CD4-positive, alpha-beta T cell (primary cell): ENCODE data around the gene STAM2. TPM values are rescaled to one million over a fixed set of nuclear protein-coding genes. Genes with fewer than 3 reads are reported as not detected.
"Not testable (repeated sequence)": the region's sequence is repeated elsewhere in the genome, so short reads cannot be mapped to it uniquely, and the experiment has no call there.

Experiments
- ATAC-seq: fragments of 200-7000 bp; cut with Tn5 transposase; one replicate; pipeline ENCODE4 v1.10.0; 2022; ENCODE audit warnings: mild to moderate bottlenecking; ENCODE audit not compliant: poor library complexity
- CTCF ChIA-PET: fragments of 350-600 bp; sonication (Branson Sonifier 250); formaldehyde crosslinking; loops from one replicate; lab custom pipeline; 2021; ENCODE audit warnings: antibody characterized with exemption, inconsistent platforms; lab: Charles Lee
- POLR2A ChIA-PET: fragments of 350-600 bp; sonication (Branson Sonifier 250); formaldehyde crosslinking; loops from one replicate; lab custom pipeline; 2021; ENCODE audit warnings: antibody characterized with exemption, inconsistent platforms; lab: Charles Lee
- DNase-seq, 14 experiments: peaks; one replicate each; pipeline ENCODE4 v3.0.0-alpha.2; 2013 to 2020; ENCODE audit warnings: mixed read lengths in 2 of 14
- H3K27ac ChIP-seq, 2 donors: one replicate each; pipeline versions ENCODE4 v1.5.1 to v1.7.0; 2013; ENCODE audit warnings: low read length in 2 of 2, low read depth in 1 of 2, mild to moderate bottlenecking in 1 of 2
- H3K27me3 ChIP-seq, 2 experiments: 1 replicate in 1 of 2; 2 replicates in 1 of 2; pipeline versions ENCODE4 v1.6.1 to v1.7.0; 2013; ENCODE audit warnings: low read length in 2 of 2, control low read depth in 1 of 2, mild to moderate bottlenecking in 1 of 2, moderate library complexity in 1 of 2; ENCODE audit not compliant: insufficient read depth in 2 of 2, control insufficient read depth in 1 of 2
- H3K36me3 ChIP-seq: one replicate; pipeline ENCODE4 v1.6.1; 2013; ENCODE audit warnings: low read length, control low read depth; ENCODE audit not compliant: insufficient read depth
- H3K4me1 ChIP-seq: one replicate; pipeline ENCODE4 v1.6.1; 2013; ENCODE audit warnings: low read length, control low read depth; ENCODE audit not compliant: insufficient read depth
- H3K4me3 ChIP-seq: one replicate; pipeline ENCODE4 v1.5.1; 2013; ENCODE audit warnings: mild to moderate bottlenecking, low read length, moderate library complexity
- H3K9me3 ChIP-seq, 2 experiments: 1 replicate in 1 of 2; 2 replicates in 1 of 2; pipeline versions ENCODE4 v1.6.1 to v1.7.0; 2013; ENCODE audit warnings: low read length in 2 of 2, mild to moderate bottlenecking in 2 of 2, control low read depth in 1 of 2, moderate library complexity in 1 of 2; ENCODE audit not compliant: control insufficient read depth in 1 of 2, insufficient read depth in 1 of 2
- H3K27ac Mint-ChIP-seq: one replicate; pipeline ENCODE4 v1.8.0; 2020; ENCODE audit warnings: mixed read lengths
- H3K27me3 Mint-ChIP-seq: one replicate; pipeline ENCODE4 v1.8.0; 2021; ENCODE audit warnings: mixed read lengths
- H3K36me3 Mint-ChIP-seq: one replicate; pipeline ENCODE4 v1.8.0; 2021; ENCODE audit warnings: low read depth, mixed read lengths
- H3K4me1 Mint-ChIP-seq: one replicate; pipeline ENCODE4 v1.8.0; 2021; ENCODE audit warnings: low read depth, mixed read lengths
- H3K4me3 Mint-ChIP-seq: one replicate; pipeline ENCODE4 v1.8.0; 2020; ENCODE audit warnings: mild to moderate bottlenecking, mixed read lengths
- H3K9me3 Mint-ChIP-seq: one replicate; pipeline ENCODE4 v1.8.0; 2020; ENCODE audit warnings: mixed read lengths
- CTCF ChIP-seq: fragments of 200-600 bp; IDR thresholded peaks from one replicate; pipeline ENCODE4 v1.8.0; 2022; ENCODE audit warnings: antibody characterized with exemption, mild to moderate bottlenecking
- intact Hi-C, 2 experiments: fragments of 100-400 bp; cut with DNase I in 1 of 2; cut with micrococcal nuclease in 1 of 2; formaldehyde crosslinking; loops; one replicate each; pipeline versions ENCODE4 v1.15.1 to v1.9.0; 2023 to 2025; cut with DNase I, micrococcal nuclease
- total RNA-seq, 174 experiments: library from RNA in 2 of 174; stranded (reverse) in 2 of 174; gene quantifications; one replicate each; pipeline ENCODE4 v1.2.3 and lab custom pipeline; 2021 to 2026

Gene STAM2
- total RNA-seq, 2 experiments from 2014 or later, result 4.1 to 4.9 TPM

- DNase-seq, result peak in 2 of 14 experiments; percentile 5 to 32
- H3K4me1 ChIP-seq, result no peaks in the 10 kb centered on the region
- H3K4me3 Mint-ChIP-seq, result no peak overlapping the region
- H3K27me3 ChIP-seq, result peaks cover 0 to 6% of the 10 kb centered on the region in 2 experiments
- no peaks in the 10 kb centered on the region for H3K9me3 ChIP-seq
- H3K9me3 Mint-ChIP-seq, result no peaks in the 10 kb centered on the region
- H3K4me1 Mint-ChIP-seq, result no peaks in the 10 kb centered on the region
- H3K27ac Mint-ChIP-seq, result no peak overlapping the region
- ChIA-PET CTCF (no interaction called here), POLR2A (no interaction called here)
- H3K36me3 Mint-ChIP-seq, result no peaks in the 10 kb centered on the region
- intact Hi-C loops, result no loop called here
- peaks cover 51% of the 10 kb centered on the region for H3K27me3 Mint-ChIP-seq
- H3K4me3 ChIP-seq, result no peak overlapping the region
- no peaks in the 10 kb centered on the region for H3K36me3 ChIP-seq
- H3K27ac ChIP-seq, result no peak overlapping the region
- no peak for ATAC-seq
- no peak for TF ChIP-seq CTCF
Measured at GRCh38 chr2:152200565-152201465, 25.3 kb upstream of the STAM2 start.

- no peak for TF ChIP-seq CTCF
- H3K27me3 ChIP-seq, result peaks cover 0 to 6% of the 10 kb centered on the region in 2 experiments
- Mint-ChIP-seq H3K9me3 (no peaks in the 10 kb centered on the region), H3K4me3 (no peak overlapping the region), H3K4me1 (no peaks in the 10 kb centered on the region), H3K36me3 (no peaks in the 10 kb centered on the region), H3K27ac (no peak overlapping the region), H3K27me3 (peaks cover 56% of the 10 kb centered on the region)
- CTCF ChIA-PET, result interaction anchor here (1.2 kb wide), 1 partner anchor 24 kb away, joined by 3 read pairs; the partner anchor contains the start of gene STAM2
- POLR2A ChIA-PET, result no interaction called here
- DNase-seq, result no peak
- no peaks in the 10 kb centered on the region for H3K4me1 ChIP-seq
- H3K27ac ChIP-seq, result no peak overlapping the region
- H3K9me3 ChIP-seq, result no peaks in the 10 kb centered on the region
- intact Hi-C loops, result no loop called here
- no peaks in the 10 kb centered on the region for H3K36me3 ChIP-seq
- no peak for ATAC-seq
- no peak overlapping the region for H3K4me3 ChIP-seq
Measured at GRCh38 chr2:152200101-152200500, 24.5 kb upstream of the STAM2 start.

GRCh38 chr2:152198499-152198898 is 22.9 kb upstream of the STAM2 start:
- no peaks in the 10 kb centered on the region for H3K4me1 Mint-ChIP-seq
- H3K4me3 ChIP-seq, result no peak overlapping the region
- no peaks in the 10 kb centered on the region for H3K36me3 Mint-ChIP-seq
- no peaks in the 10 kb centered on the region for H3K4me1 ChIP-seq
- DNase-seq (no peak), ATAC-seq (no peak)
- ChIA-PET POLR2A (no interaction called here), CTCF (no interaction called here)
- peaks cover 0 to 6% of the 10 kb centered on the region in 2 experiments for H3K27me3 ChIP-seq
- intact Hi-C loops, result no loop called here
- H3K9me3 ChIP-seq, result no peaks in the 10 kb centered on the region
- no peak overlapping the region for H3K27ac Mint-ChIP-seq
- H3K27me3 Mint-ChIP-seq, result peaks cover 62% of the 10 kb centered on the region
- TF ChIP-seq CTCF, result no peak
- no peaks in the 10 kb centered on the region for H3K36me3 ChIP-seq
- H3K9me3 Mint-ChIP-seq, result no peaks in the 10 kb centered on the region
- no peak overlapping the region for H3K27ac ChIP-seq
- H3K4me3 Mint-ChIP-seq, result no peak overlapping the region

GRCh38 chr2:152197508-152198284 is 22.1 kb upstream of the STAM2 start:
- H3K36me3 Mint-ChIP-seq, H3K4me1 ChIP-seq, H3K27me3 ChIP-seq, H3K27ac Mint-ChIP-seq, POLR2A ChIA-PET, ATAC-seq, H3K9me3 Mint-ChIP-seq, H3K36me3 ChIP-seq, H3K4me3 ChIP-seq, H3K4me3 Mint-ChIP-seq, H3K4me1 Mint-ChIP-seq, CTCF ChIA-PET, H3K9me3 ChIP-seq, H3K27ac ChIP-seq, DNase-seq, intact Hi-C loops: not testable (repeated sequence)
- H3K27me3 Mint-ChIP-seq, result peaks cover 63% of the 10 kb centered on the region
